ENCODE measurements around the gene MAU2. TPM values are rescaled to one million over a fixed set of nuclear protein-coding genes. Genes with fewer than 3 reads are reported as not detected.
"Not testable (repeated sequence)": the region's sequence is repeated elsewhere in the genome, so short reads cannot be mapped to it uniquely, and the experiment has no call there.

The MAU2 gene
- total and polyA plus RNA-seq, 5 donors from 2014 or later, result 16.5 to 146 (median 20.3) TPM

- DNase-seq (no peak), ATAC-seq (ENCODE audit: low read depth in 2 of 2) (no peak)
- Mint-ChIP-seq H3K4me1 (no peaks in the 10 kb centered on the region), H3K9me3 (no peaks in the 10 kb centered on the region), H3K27ac (no peak overlapping the region), H3K27me3 (no peaks in the 10 kb centered on the region), H3K4me3 (no peak overlapping the region), H3K36me3 (peaks cover 26% of the 10 kb centered on the region)
- Histone ChIP-seq H3K27ac (ENCODE audit: insufficient read depth, low read length, poor library complexity, severe bottlenecking) (no peak overlapping the region), H3K27me3 (ENCODE audit: control insufficient read depth, insufficient read depth, low read length) (no peaks in the 10 kb centered on the region), H3K4me3 (ENCODE audit: low read depth, low read length) (no peak overlapping the region), H3K4me1 (ENCODE audit: control insufficient read depth, insufficient read depth, low read length, poor library complexity, severe bottlenecking) (no peaks in the 10 kb centered on the region), H3K36me3 (ENCODE audit: control insufficient read depth, insufficient read depth, low read length) (peaks cover 78% of the 10 kb centered on the region), H3K9me3 (ENCODE audit: control insufficient read depth in 2 of 2, low read length in 2 of 2) (no peaks in the 10 kb centered on the region)
Measured at GRCh38 chr19:19343016-19343362, 22.4 kb downstream of the MAU2 start.

- Mint-ChIP-seq H3K4me1 (no peaks in the 10 kb centered on the region), H3K36me3 (peaks cover 21% of the 10 kb centered on the region)
- ATAC-seq (ENCODE audit: low read depth in 2 of 2), result no peak
Measured at GRCh38 chr19:19343762-19344161, 23.1 kb downstream of the MAU2 start.

GRCh38 chr19:19345232-19345631 lies 24.6 kb downstream of the MAU2 start:
- H3K27me3 ChIP-seq (ENCODE audit: control insufficient read depth, insufficient read depth, low read length), result no peaks in the 10 kb centered on the region
- no peaks in the 10 kb centered on the region for H3K9me3 Mint-ChIP-seq
- H3K27ac ChIP-seq (ENCODE audit: insufficient read depth, low read length, poor library complexity, severe bottlenecking), result no peak overlapping the region
- H3K27ac Mint-ChIP-seq, result no peak overlapping the region
- H3K36me3 Mint-ChIP-seq, result peaks cover 26% of the 10 kb centered on the region
- no peaks in the 10 kb centered on the region for H3K4me1 ChIP-seq (ENCODE audit: control insufficient read depth, insufficient read depth, low read length, poor library complexity, severe bottlenecking)
- H3K27me3 Mint-ChIP-seq, result no peaks in the 10 kb centered on the region
- ATAC-seq (ENCODE audit: low read depth in 2 of 2) (no peak), DNase-seq (no peak)
- no peak overlapping the region for H3K4me3 ChIP-seq (ENCODE audit: low read depth, low read length)
- H3K36me3 ChIP-seq (ENCODE audit: control insufficient read depth, insufficient read depth, low read length), result peaks cover 77% of the 10 kb centered on the region
- peak overlapping the region in 1 of 4 donors; percentile 22 for H3K4me3 Mint-ChIP-seq
- no peaks in the 10 kb centered on the region for H3K9me3 ChIP-seq (ENCODE audit: control insufficient read depth in 2 of 2, low read length in 2 of 2)
- no peaks in the 10 kb centered on the region for H3K4me1 Mint-ChIP-seq

More at GRCh38 chr19:19343762-19344161, 23.1 kb downstream of the MAU2 start:
- H3K27me3 ChIP-seq (ENCODE audit: control insufficient read depth, insufficient read depth, low read length), result no peaks in the 10 kb centered on the region
- H3K4me1 ChIP-seq (ENCODE audit: control insufficient read depth, insufficient read depth, low read length, poor library complexity, severe bottlenecking), result no peaks in the 10 kb centered on the region
- no peak overlapping the region for H3K27ac ChIP-seq (ENCODE audit: insufficient read depth, low read length, poor library complexity, severe bottlenecking)
- H3K4me3 Mint-ChIP-seq, result no peak overlapping the region
- no peaks in the 10 kb centered on the region for H3K9me3 Mint-ChIP-seq
- H3K9me3 ChIP-seq (ENCODE audit: control insufficient read depth in 2 of 2, low read length in 2 of 2), result no peaks in the 10 kb centered on the region
- no peak overlapping the region for H3K27ac Mint-ChIP-seq
- no peaks in the 10 kb centered on the region for H3K27me3 Mint-ChIP-seq
- DNase-seq, result no peak
- H3K4me3 ChIP-seq (ENCODE audit: low read depth, low read length), result no peak overlapping the region
- H3K36me3 ChIP-seq (ENCODE audit: control insufficient read depth, insufficient read depth, low read length), result peaks cover 73% of the 10 kb centered on the region

- Mint-ChIP-seq H3K27me3 (no peaks in the 10 kb centered on the region), H3K4me3 (no peak overlapping the region), H3K9me3 (no peaks in the 10 kb centered on the region), H3K36me3 (peaks cover 26% of the 10 kb centered on the region), H3K4me1 (no peaks in the 10 kb centered on the region), H3K27ac (no peak overlapping the region)
- no peaks in the 10 kb centered on the region for H3K4me1 ChIP-seq (ENCODE audit: control insufficient read depth, insufficient read depth, low read length, poor library complexity, severe bottlenecking)
- H3K4me3 ChIP-seq (ENCODE audit: low read depth, low read length), result no peak overlapping the region
- H3K27ac ChIP-seq (ENCODE audit: insufficient read depth, low read length, poor library complexity, severe bottlenecking), result no peak overlapping the region
- H3K27me3 ChIP-seq (ENCODE audit: control insufficient read depth, insufficient read depth, low read length), result no peaks in the 10 kb centered on the region
- no peaks in the 10 kb centered on the region for H3K9me3 ChIP-seq (ENCODE audit: control insufficient read depth in 2 of 2, low read length in 2 of 2)
- DNase-seq, result no peak
- ATAC-seq (ENCODE audit: low read depth in 2 of 2), result no peak
- H3K36me3 ChIP-seq (ENCODE audit: control insufficient read depth, insufficient read depth, low read length), result peaks cover 72% of the 10 kb centered on the region
Measured at GRCh38 chr19:19345970-19346369, 25.3 kb downstream of the MAU2 start.

GRCh38 chr19:19347401-19348110 lies 26.9 kb downstream of the MAU2 start:
- H3K4me3 Mint-ChIP-seq, result no peak overlapping the region

GRCh38 chr19:19348266-19348665 lies 27.6 kb downstream of the MAU2 start:
- H3K4me1 ChIP-seq (ENCODE audit: control insufficient read depth, insufficient read depth, low read length, poor library complexity, severe bottlenecking), result no peaks in the 10 kb centered on the region
- Mint-ChIP-seq H3K9me3 (no peaks in the 10 kb centered on the region), H3K36me3 (peaks cover 30% of the 10 kb centered on the region), H3K27ac (no peak overlapping the region), H3K27me3 (no peaks in the 10 kb centered on the region), H3K4me3 (no peak overlapping the region), H3K4me1 (no peaks in the 10 kb centered on the region)
- DNase-seq, result no peak
- H3K9me3 ChIP-seq (ENCODE audit: control insufficient read depth in 2 of 2, low read length in 2 of 2), result no peaks in the 10 kb centered on the region
- no peak overlapping the region for H3K4me3 ChIP-seq (ENCODE audit: low read depth, low read length)
- no peak overlapping the region for H3K27ac ChIP-seq (ENCODE audit: insufficient read depth, low read length, poor library complexity, severe bottlenecking)
- peaks cover 72% of the 10 kb centered on the region for H3K36me3 ChIP-seq (ENCODE audit: control insufficient read depth, insufficient read depth, low read length)
- no peaks in the 10 kb centered on the region for H3K27me3 ChIP-seq (ENCODE audit: control insufficient read depth, insufficient read depth, low read length)
- ATAC-seq (ENCODE audit: low read depth in 2 of 2), result no peak

More at GRCh38 chr19:19347401-19348110, 26.9 kb downstream of the MAU2 start:
- Histone ChIP-seq H3K27ac (ENCODE audit: insufficient read depth, low read length, poor library complexity, severe bottlenecking) (no peak overlapping the region), H3K4me1 (ENCODE audit: control insufficient read depth, insufficient read depth, low read length, poor library complexity, severe bottlenecking) (no peaks in the 10 kb centered on the region), H3K27me3 (ENCODE audit: control insufficient read depth, insufficient read depth, low read length) (no peaks in the 10 kb centered on the region), H3K36me3 (ENCODE audit: control insufficient read depth, insufficient read depth, low read length) (peaks cover 73% of the 10 kb centered on the region), H3K9me3 (ENCODE audit: control insufficient read depth in 2 of 2, low read length in 2 of 2) (no peaks in the 10 kb centered on the region), H3K4me3 (ENCODE audit: low read depth, low read length) (no peak overlapping the region)
- no peak overlapping the region for H3K27ac Mint-ChIP-seq
- peaks cover 31% of the 10 kb centered on the region for H3K36me3 Mint-ChIP-seq
- DNase-seq, result no peak
- ATAC-seq (ENCODE audit: low read depth in 2 of 2), result no peak
- H3K9me3 Mint-ChIP-seq, result no peaks in the 10 kb centered on the region
- no peaks in the 10 kb centered on the region for H3K27me3 Mint-ChIP-seq
- H3K4me1 Mint-ChIP-seq, result no peaks in the 10 kb centered on the region

GRCh38 chr19:19349365-19349764 lies 28.7 kb downstream of the MAU2 start:
- H3K36me3 Mint-ChIP-seq, result peaks cover 30% of the 10 kb centered on the region

GRCh38 chr19:19350756-19351155 lies 30.1 kb downstream of the MAU2 start:
- H3K36me3 ChIP-seq (ENCODE audit: control insufficient read depth, insufficient read depth, low read length), result peaks cover 71% of the 10 kb centered on the region
- not testable (repeated sequence) for H3K4me1 ChIP-seq (ENCODE audit: control insufficient read depth, insufficient read depth, low read length, poor library complexity, severe bottlenecking); H3K4me1 Mint-ChIP-seq; H3K9me3 Mint-ChIP-seq; H3K4me3 Mint-ChIP-seq; H3K27me3 ChIP-seq (ENCODE audit: control insufficient read depth, insufficient read depth, low read length); H3K27me3 Mint-ChIP-seq; H3K4me3 ChIP-seq (ENCODE audit: low read depth, low read length); H3K27ac ChIP-seq (ENCODE audit: insufficient read depth, low read length, poor library complexity, severe bottlenecking); H3K27ac Mint-ChIP-seq; DNase-seq; H3K9me3 ChIP-seq (ENCODE audit: control insufficient read depth in 2 of 2, low read length in 2 of 2); ATAC-seq (ENCODE audit: low read depth in 2 of 2)
- H3K36me3 Mint-ChIP-seq, result peaks cover 24% of the 10 kb centered on the region

More at GRCh38 chr19:19349365-19349764, 28.7 kb downstream of the MAU2 start:
- no peaks in the 10 kb centered on the region for H3K9me3 Mint-ChIP-seq
- H3K4me1 ChIP-seq (ENCODE audit: control insufficient read depth, insufficient read depth, low read length, poor library complexity, severe bottlenecking), result no peaks in the 10 kb centered on the region
- H3K36me3 ChIP-seq (ENCODE audit: control insufficient read depth, insufficient read depth, low read length), result peaks cover 72% of the 10 kb centered on the region
- H3K27ac ChIP-seq (ENCODE audit: insufficient read depth, low read length, poor library complexity, severe bottlenecking), result no peak overlapping the region
- H3K4me3 Mint-ChIP-seq, result no peak overlapping the region
- no peaks in the 10 kb centered on the region for H3K27me3 Mint-ChIP-seq
- H3K4me3 ChIP-seq (ENCODE audit: low read depth, low read length), result no peak overlapping the region
- no peak for DNase-seq
- no peak overlapping the region for H3K27ac Mint-ChIP-seq
- no peaks in the 10 kb centered on the region for H3K9me3 ChIP-seq (ENCODE audit: control insufficient read depth in 2 of 2, low read length in 2 of 2)
- H3K4me1 Mint-ChIP-seq, result no peaks in the 10 kb centered on the region
- no peak for ATAC-seq (ENCODE audit: low read depth in 2 of 2)
- no peaks in the 10 kb centered on the region for H3K27me3 ChIP-seq (ENCODE audit: control insufficient read depth, insufficient read depth, low read length)

All from CD4-positive, CD25-positive, alpha-beta regulatory T cell (primary cell).